Activated CD8-positive, alpha-beta memory T cell treated with anti-CD3 and anti-CD28 coated beads for 48 hours (primary cell): ENCODE results near the gene RMC1.
"Not testable (repeated sequence)": the region's sequence is repeated elsewhere in the genome, so short reads cannot be mapped to it uniquely, and the experiment has no call there.

ENCODE experiments used
- DNase-seq, 3 experiments: peaks; one replicate each; pipeline ENCODE4 v3.0.0-alpha.2; 2020; ENCODE audit warnings: low read depth in 2 of 3, low spot score in 2 of 3

The RMC1 gene

GRCh38 chr18:23503038-23503962 is at the start of gene RMC1:
Gene RMC1, plus strand, starts transcription at chr18:23503511. Its CDS starts 108 bp downstream, at chr18:23503619.
- DNase-seq, result peak; percentile 93 to 97 (median 93)

- no peak for DNase-seq
Measured at GRCh38 chr18:23453680-23454058, 49.6 kb upstream of the RMC1 start.

DNA sequence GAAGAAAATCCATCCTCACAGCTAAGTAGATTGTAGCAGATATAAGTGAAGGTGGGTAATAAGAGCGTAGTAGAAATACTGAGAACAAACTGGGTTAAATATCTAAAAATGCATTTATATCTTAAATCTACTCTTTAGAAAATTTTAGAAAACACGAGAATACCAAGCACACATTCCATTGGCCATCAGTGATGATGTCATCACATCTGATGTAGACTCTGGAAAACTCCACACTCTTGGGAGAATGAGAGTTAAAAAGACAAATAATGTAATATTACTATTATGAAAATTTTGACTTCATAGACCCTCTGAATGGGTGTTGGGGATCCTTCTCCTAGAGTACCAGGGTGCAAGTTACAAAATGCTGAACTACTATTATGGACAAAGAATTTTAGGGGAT is 46.5 kb upstream of the RMC1 start:
- no peak for DNase-seq

- DNase-seq, result no peak
Measured at GRCh38 chr18:23458830-23459529, 44.3 kb upstream of the RMC1 start.

- no peak for DNase-seq
Measured at GRCh38 chr18:23459530-23459921, 43.8 kb upstream of the RMC1 start.

DNA sequence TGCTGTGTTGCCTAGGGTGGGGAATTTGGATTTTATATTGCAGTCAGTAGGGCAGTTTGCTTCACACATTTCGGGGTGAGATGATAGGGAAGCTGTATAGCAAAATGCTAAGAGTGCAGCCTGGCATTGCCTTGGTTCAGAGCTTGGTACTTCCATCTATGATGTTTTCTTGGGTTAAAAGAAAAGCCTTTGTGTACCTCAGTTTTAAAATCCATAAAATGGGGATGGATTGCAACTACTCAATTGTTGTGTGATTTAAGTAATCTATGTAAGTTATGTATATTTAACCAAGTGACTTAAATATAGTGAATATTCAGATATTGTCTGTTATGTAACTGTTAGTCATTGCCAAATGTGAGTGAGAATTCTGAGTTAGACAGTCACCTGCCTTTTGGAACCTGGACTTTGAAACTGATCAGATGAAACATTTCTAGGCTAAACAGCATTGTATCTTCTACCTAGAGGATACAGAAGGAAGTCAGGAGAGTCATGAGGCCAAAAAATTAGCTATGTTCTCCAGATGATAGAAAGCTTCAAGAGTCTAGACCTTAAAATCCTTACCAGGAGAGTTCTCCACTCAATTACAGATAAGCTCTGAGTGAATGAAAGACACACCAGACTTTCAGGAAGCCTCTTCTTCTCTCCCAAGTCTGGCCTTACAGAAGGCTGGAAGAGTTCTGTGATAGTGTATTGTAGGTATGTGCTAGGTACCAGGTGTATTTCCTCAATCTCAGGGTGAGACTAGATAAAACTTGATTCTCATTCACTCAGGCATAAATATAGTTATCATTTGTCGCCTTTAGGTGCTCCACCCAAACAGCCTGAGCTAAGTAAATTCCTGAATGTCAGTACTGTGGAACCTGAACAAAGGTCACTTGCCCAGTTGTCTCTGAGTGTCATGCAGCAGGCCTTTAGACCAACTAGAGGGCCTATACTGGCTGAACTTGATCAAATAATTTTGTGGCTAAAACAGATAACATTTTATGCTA is 42.7 kb upstream of the RMC1 start:
- no peak for DNase-seq

- no peak for DNase-seq
Measured at GRCh38 chr18:23462876-23463275, 40.4 kb upstream of the RMC1 start.

- no peak for DNase-seq
Measured at GRCh38 chr18:23468753-23469459, 34.4 kb upstream of the RMC1 start.

DNA sequence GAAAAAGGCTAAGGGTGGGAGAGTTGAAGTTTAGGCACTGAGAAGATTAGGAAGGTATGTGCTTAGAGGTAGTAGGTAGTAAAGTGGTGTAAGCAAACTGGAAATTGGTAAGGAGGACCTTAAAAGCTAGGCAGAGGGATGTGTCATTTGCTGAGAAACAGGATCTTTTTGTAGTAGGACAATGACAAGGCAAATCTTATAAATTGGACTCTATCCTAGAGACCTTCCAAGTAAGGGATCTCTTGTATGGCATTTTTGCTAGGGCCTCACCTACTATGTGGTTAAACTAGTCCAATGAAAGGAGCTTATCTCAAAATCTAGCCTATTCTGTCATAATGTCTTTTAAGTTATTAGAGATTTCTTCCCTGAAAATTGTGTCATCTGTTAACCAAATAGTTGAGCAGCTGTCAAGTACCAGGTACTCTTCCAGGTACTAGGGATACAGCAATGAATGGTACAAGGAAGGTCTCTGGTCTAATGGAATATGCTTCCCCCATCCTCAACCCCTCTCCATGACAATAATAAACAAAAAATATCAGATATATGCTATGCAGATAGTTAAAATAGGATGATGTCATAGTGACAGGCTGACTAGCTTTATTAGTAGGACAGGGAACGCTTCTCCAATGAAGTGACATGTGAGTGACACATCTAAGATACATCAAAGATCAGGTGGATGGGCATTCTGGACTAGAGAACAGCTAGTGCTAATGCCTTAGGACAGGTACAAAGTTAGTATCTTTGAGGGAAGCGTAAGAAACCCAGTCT is 32.5 kb upstream of the RMC1 start:
- DNase-seq, result no peak

GRCh38 chr18:23471486-23471885 is 31.8 kb upstream of the RMC1 start:
- no peak for DNase-seq

GRCh38 chr18:23479829-23480505 is 23.3 kb upstream of the RMC1 start:
- DNase-seq, result no peak

DNA sequence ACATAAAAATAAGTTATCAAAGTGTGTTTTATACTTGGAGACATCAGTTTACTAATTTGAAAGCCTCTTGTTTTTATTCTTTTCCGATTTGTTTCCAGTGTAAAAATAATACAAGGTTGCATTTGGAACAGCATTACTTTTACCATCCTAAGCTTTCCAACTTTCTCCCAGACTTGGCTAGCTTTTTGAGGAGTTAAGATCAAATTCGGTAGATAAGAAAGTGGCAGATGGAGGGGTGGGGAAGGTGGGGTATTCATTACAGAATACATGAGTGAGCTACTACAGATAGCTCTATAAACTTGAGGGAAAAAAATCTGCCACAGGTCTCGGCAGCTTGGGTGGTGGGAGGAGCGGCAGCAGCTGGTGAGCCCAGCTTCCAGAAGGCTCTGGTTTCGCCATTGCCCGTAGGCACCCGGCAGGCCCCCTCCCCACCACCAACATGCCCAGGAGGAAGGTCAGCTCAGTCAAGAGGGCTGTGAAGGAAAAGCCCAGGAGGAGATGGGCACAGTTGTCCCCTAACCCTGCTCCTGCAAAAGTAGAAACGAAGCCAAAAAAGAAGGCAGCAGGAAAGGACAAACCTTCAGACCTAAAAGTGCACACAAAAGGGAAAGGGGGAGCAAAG is 18.6 kb upstream of the RMC1 start:
- no peak for DNase-seq

DNA sequence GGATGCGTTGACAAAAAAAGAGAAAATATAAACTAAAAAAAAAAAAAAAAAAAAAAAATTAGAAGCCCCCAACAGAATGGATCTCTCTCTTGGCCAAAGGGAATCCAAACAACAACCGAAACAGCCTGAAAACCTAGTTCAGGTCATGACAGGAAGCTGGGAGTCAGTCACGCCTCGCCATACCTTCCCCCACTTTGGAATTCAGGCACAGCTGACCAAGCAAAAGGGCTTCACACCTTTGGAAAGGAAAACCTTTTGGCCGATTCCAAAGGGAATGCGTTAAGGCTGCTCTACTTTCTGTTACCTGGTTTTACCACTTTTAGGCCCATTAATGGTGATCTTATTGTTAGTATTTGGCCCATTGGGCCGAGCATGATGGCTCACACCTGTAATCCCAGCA is 17.9 kb upstream of the RMC1 start:
- DNase-seq, result no peak

GRCh38 chr18:23487738-23488570 is 15.4 kb upstream of the RMC1 start:
- no peak for DNase-seq

DNA sequence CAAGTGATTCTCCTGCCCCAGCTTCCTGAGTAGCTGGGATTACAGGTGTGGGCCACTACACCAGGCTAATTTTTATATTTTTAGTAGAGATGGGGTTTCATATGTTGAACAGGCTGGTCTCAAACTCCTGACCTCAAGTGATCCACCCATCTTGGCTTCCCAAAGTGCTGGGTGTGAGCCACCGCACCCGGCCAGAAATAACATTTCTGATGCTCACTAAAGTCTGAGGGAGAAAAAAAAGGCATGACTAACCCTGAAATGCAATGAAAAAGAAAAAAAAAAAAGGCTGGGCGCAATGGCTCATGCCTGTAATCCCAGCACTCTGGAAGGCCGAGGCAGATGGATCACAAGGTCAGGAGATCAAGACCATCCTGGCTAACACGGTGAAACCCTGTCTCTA is 13.7 kb upstream of the RMC1 start:
- DNase-seq, result not testable (repeated sequence)

- no peak for DNase-seq
Measured at GRCh38 chr18:23493654-23494053, 9.7 kb upstream of the RMC1 start.

- no peak for DNase-seq
Measured at GRCh38 chr18:23494992-23495391, 8.3 kb upstream of the RMC1 start.
